TTC549 (cell line): Measurements from ENCODE around the gene TGFA.

ENCODE experiments used
- FAIRE-seq: peaks from 2 replicates; lab custom pipeline; 2012; peaks lifted over from hg19 to GRCh38; lab: Jason Lieb, UNC

Gene TGFA

GRCh38 chr2:70523996-70524965 lies 29.3 kb downstream of the TGFA start:
- FAIRE-seq = no peak

- FAIRE-seq = no peak
These were observed 30.0 kb downstream of the TGFA start for GRCh38 chr2:70523672-70523995.

- FAIRE-seq = no peak
These were observed 31.0 kb downstream of the TGFA start for GRCh38 chr2:70522627-70523026.

GRCh38 chr2:70520825-70521224 lies 32.8 kb downstream of the TGFA start:
- no peak for FAIRE-seq

- no peak for FAIRE-seq
These were observed 34.2 kb downstream of the TGFA start for GRCh38 chr2:70519453-70519852.

- FAIRE-seq = no peak
These were observed 35.1 kb downstream of the TGFA start for GRCh38 chr2:70518557-70518956.

GRCh38 chr2:70517804-70518203 lies 35.8 kb downstream of the TGFA start:
- FAIRE-seq = no peak

- FAIRE-seq = no peak
These were observed 37.0 kb downstream of the TGFA start for GRCh38 chr2:70516596-70516995.

GRCh38 chr2:70515938-70516337 lies 37.7 kb downstream of the TGFA start:
- FAIRE-seq = no peak

GRCh38 chr2:70514612-70515055 lies 39.0 kb downstream of the TGFA start:
- no peak for FAIRE-seq

GRCh38 chr2:70513738-70514137 lies 39.9 kb downstream of the TGFA start:
- FAIRE-seq = no peak

- no peak for FAIRE-seq
These were observed 41.5 kb downstream of the TGFA start for GRCh38 chr2:70511971-70512729.

GRCh38 chr2:70510313-70510712 lies 43.3 kb downstream of the TGFA start:
- no peak for FAIRE-seq

- no peak for FAIRE-seq
These were observed 44.1 kb downstream of the TGFA start for GRCh38 chr2:70509565-70509964.

GRCh38 chr2:70508711-70509462 lies 44.7 kb downstream of the TGFA start:
- FAIRE-seq = no peak

- no peak for FAIRE-seq
These were observed 47.8 kb downstream of the TGFA start for GRCh38 chr2:70505613-70506391.

- no peak for FAIRE-seq
These were observed 48.9 kb downstream of the TGFA start for GRCh38 chr2:70504750-70505149.

GRCh38 chr2:70503896-70504295 lies 49.7 kb downstream of the TGFA start:
- no peak for FAIRE-seq

GRCh38 chr2:70501728-70502127 lies 51.9 kb downstream of the TGFA start:
- FAIRE-seq = no peak

GRCh38 chr2:70501215-70501614 lies 52.4 kb downstream of the TGFA start:
- no peak for FAIRE-seq

GRCh38 chr2:70499253-70499652 lies 54.4 kb downstream of the TGFA start:
- no peak for FAIRE-seq

GRCh38 chr2:70498528-70498927 lies 55.1 kb downstream of the TGFA start:
- no peak for FAIRE-seq
